ENCODE data around the gene TMEM26. TPM values are rescaled to one million over a fixed set of nuclear protein-coding genes. Genes with fewer than 3 reads are reported as not detected.

TMEM26 gene
- total RNA-seq, 1 experiment from 2014 or later = not detected

DNA sequence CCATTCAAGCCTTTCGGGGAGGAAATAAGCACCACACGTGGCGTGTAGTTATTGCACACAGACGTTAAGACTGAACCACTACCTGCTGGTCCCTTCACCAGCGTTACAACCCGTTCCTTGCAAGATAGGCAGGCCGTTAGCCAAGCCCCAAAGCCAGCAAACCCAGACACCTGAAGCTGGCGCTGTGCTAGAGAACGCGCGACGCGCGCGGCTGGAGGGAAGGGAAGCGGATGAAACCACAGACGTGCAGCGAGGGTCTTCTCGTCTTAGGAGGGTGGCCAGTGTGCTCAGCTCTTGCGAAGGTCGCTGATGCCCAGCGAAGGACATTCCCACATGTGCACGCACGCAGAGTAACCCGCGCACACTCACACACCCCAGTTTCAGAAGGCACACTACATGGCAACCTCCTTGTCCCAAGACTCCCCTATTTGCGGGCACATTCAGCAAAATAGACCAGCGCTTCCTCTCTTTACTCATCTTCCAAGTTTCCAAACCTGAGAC, 980 bp downstream of the TMEM26 start:
- H3K27me3 ChIP-seq (replicated peaks; ENCODE audit: control insufficient read depth, insufficient read depth, low read length) = no peaks in the 10 kb centered on the region
- POLR2A ChIA-PET = no interaction called here
- Mint-ChIP-seq H3K36me3 (ENCODE audit: insufficient read depth, unreplicated experiment) (no peaks in the 10 kb centered on the region), H3K27ac (ENCODE audit: unreplicated experiment) (no peak overlapping the region), H3K27me3 (ENCODE audit: insufficient read depth, unreplicated experiment) (peaks cover 5% of the 10 kb centered on the region), H3K4me3 (ENCODE audit: unreplicated experiment) (no peak overlapping the region), H3K9me3 (ENCODE audit: unreplicated experiment) (no peaks in the 10 kb centered on the region), H3K4me1 (ENCODE audit: low read depth, unreplicated experiment) (peaks cover 1% of the 10 kb centered on the region)
- CTCF ChIA-PET = no interaction called here
- no peaks in the 10 kb centered on the region for H3K36me3 ChIP-seq (ENCODE audit: control insufficient read depth, insufficient read depth, low read length)
- DNase-seq = no peak
- no peaks in the 10 kb centered on the region for H3K9me3 ChIP-seq
- intact Hi-C loops (cut with micrococcal nuclease; ENCODE audit: unreplicated experiment) = no loop called here
- BruUV-seq (replicated peaks) = no TSS peak
- TF ChIP-seq, protein P1, sequence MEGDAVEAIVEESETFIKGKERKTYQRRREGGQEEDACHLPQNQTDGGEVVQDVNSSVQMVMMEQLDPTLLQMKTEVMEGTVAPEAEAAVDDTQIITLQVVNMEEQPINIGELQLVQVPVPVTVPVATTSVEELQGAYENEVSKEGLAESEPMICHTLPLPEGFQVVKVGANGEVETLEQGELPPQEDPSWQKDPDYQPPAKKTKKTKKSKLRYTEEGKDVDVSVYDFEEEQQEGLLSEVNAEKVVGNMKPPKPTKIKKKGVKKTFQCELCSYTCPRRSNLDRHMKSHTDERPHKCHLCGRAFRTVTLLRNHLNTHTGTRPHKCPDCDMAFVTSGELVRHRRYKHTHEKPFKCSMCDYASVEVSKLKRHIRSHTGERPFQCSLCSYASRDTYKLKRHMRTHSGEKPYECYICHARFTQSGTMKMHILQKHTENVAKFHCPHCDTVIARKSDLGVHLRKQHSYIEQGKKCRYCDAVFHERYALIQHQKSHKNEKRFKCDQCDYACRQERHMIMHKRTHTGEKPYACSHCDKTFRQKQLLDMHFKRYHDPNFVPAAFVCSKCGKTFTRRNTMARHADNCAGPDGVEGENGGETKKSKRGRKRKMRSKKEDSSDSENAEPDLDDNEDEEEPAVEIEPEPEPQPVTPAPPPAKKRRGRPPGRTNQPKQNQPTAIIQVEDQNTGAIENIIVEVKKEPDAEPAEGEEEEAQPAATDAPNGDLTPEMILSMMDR (IDR thresholded peaks at IDR 0.05; ENCODE audit: insufficient read depth in 1 of 2, low read depth in 1 of 2, low read length in 1 of 2, severe bottlenecking in 1 of 2, unreplicated experiment in 1 of 2) = no peak
- no peak overlapping the region for H3K4me3 ChIP-seq (ENCODE audit: low read depth, low read length)
- peaks cover 2% of the 10 kb centered on the region; the same call in 1 of the 2 replicates for H3K4me1 ChIP-seq

DNA sequence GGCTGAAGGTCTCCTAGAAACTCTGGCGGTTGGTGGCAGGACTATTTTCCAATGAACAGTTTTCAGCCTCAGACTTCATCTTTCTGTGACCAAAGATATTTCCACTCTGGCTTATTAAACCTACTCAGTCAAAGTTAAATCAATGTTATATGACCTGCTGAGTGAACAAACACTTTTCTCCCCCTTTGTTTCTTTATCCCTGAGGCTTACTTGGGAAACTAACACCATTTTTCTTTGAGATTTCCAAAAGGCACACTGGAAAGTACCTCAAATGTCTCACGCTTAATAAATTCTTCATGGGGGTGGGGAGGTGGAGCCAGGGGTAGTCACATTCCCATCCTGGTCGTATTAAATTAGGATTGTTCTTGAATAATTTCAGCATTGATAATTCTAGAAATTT, 1.8 kb downstream of the TMEM26 start:
- Mint-ChIP-seq H3K4me3 (ENCODE audit: unreplicated experiment) (no peak overlapping the region), H3K27ac (ENCODE audit: unreplicated experiment) (no peak overlapping the region), H3K27me3 (ENCODE audit: insufficient read depth, unreplicated experiment) (peaks cover 5% of the 10 kb centered on the region), H3K36me3 (ENCODE audit: insufficient read depth, unreplicated experiment) (no peaks in the 10 kb centered on the region), H3K4me1 (ENCODE audit: low read depth, unreplicated experiment) (no peaks in the 10 kb centered on the region), H3K9me3 (ENCODE audit: unreplicated experiment) (no peaks in the 10 kb centered on the region)
- CTCF ChIA-PET = no interaction called here
- Histone ChIP-seq H3K4me3 (ENCODE audit: low read depth, low read length) (no peak overlapping the region), H3K27me3 (replicated peaks; ENCODE audit: control insufficient read depth, insufficient read depth, low read length) (no peaks in the 10 kb centered on the region), H3K9me3 (no peaks in the 10 kb centered on the region), H3K36me3 (ENCODE audit: control insufficient read depth, insufficient read depth, low read length) (no peaks in the 10 kb centered on the region), H3K4me1 (no peaks in the 10 kb centered on the region)
- no TSS peak for BruUV-seq (replicated peaks)
- TF ChIP-seq, protein P1 (IDR thresholded peaks at IDR 0.05; ENCODE audit: insufficient read depth in 1 of 2, low read depth in 1 of 2, low read length in 1 of 2, severe bottlenecking in 1 of 2, unreplicated experiment in 1 of 2) = no peak
- intact Hi-C loops (cut with micrococcal nuclease; ENCODE audit: unreplicated experiment) = no loop called here
- POLR2A ChIA-PET = no interaction called here
- DNase-seq = no peak

DNA sequence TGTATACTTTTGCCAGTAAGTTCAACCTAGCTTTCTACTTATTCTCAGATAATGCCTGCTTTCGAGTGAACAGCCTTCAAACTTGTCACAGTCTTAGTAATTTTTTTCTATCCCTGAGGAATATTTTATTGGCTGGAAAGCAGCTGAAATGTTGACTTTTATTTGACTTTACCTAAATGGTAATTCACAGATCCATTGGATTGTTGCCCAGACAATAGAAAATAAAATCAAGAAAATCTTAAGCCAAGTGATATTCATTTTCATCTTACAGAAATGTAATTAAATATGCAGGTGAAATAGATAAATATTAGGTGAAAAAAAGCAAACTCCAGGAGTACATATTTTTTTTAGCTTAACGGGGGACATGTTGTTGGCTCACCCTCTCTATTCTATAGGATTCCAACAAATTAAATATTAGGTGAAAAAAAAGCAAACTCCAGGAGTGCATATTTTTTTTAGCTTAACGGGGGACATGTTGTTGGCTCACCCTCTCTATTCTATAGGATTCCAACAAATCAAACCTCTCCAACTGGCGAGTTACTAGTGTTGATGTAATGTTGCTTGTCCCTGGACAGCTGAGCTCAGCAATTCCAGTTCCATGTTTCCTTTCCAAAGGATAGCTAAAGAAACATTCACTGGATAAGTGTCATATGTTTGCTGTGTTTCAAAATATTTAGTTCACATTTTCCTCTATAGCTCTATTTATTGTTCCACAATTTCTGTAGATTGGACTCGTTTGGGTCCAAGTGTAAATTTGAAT, 4.2 kb downstream of the TMEM26 start:
- Histone ChIP-seq H3K4me3 (ENCODE audit: low read depth, low read length) (no peak overlapping the region), H3K36me3 (ENCODE audit: control insufficient read depth, insufficient read depth, low read length) (no peaks in the 10 kb centered on the region), H3K9me3 (no peaks in the 10 kb centered on the region), H3K4me1 (no peaks in the 10 kb centered on the region), H3K27me3 (replicated peaks; ENCODE audit: control insufficient read depth, insufficient read depth, low read length) (no peaks in the 10 kb centered on the region)
- TF ChIP-seq, protein P1 (IDR thresholded peaks at IDR 0.05; ENCODE audit: insufficient read depth in 1 of 2, low read depth in 1 of 2, low read length in 1 of 2, severe bottlenecking in 1 of 2, unreplicated experiment in 1 of 2) = no peak
- Mint-ChIP-seq H3K27me3 (ENCODE audit: insufficient read depth, unreplicated experiment) (peaks cover 2% of the 10 kb centered on the region), H3K36me3 (ENCODE audit: insufficient read depth, unreplicated experiment) (no peaks in the 10 kb centered on the region), H3K9me3 (ENCODE audit: unreplicated experiment) (no peaks in the 10 kb centered on the region), H3K4me1 (ENCODE audit: low read depth, unreplicated experiment) (no peaks in the 10 kb centered on the region), H3K27ac (ENCODE audit: unreplicated experiment) (no peak overlapping the region), H3K4me3 (ENCODE audit: unreplicated experiment) (no peak overlapping the region)
- no TSS peak for BruUV-seq (replicated peaks)
- intact Hi-C loops (cut with micrococcal nuclease; ENCODE audit: unreplicated experiment) = no loop called here
- ChIA-PET CTCF (no interaction called here), POLR2A (no interaction called here)
- DNase-seq = no peak
